GM19468 (cell line): Measurements from ENCODE around the gene ANAPC1.
"Not testable (repeated sequence)": the region's sequence is repeated elsewhere in the genome, so short reads cannot be mapped to it uniquely, and the experiment has no call there.

ENCODE experiments used
- ATAC-seq: cut with Tn5 transposase; IDR thresholded peaks from one replicate; pipeline ENCODE4 v1.9.1; 2021; ENCODE audit warnings: mild to moderate bottlenecking, moderate library complexity, moderate number of reproducible peaks; ENCODE audit not compliant: unreplicated experiment; ENCODE audit errors: extremely low read depth

ANAPC1 gene

DNA sequence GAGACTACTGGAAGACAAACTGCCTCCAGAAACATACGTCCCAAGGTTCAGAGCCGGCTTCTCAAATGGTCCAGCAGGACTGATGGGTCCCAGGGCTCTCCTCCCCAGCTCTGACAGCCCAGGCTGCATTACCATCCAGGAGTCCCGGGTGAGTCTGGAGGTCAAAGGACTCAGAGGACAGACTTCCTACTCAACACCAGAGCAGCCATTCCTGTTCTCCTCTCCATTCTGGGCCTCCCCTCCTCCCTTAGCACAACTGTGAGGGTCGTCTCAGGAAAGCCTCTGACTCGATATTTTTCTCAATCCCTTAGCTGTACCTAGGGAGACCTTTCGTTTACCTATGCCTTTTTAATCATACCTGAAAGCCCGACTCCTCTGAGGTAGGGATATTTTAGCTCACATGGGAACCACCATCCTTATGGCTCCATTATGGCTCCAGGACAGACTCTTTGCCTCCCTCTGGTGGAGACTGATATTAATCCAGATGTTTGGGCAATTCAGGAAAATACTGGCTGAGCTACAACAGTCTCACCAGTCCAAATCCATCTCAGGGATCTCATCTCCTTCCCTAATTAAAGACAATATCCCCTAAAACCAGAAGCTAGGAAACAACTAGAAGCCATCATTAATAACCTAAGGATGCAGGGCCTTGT is 70.9 kb downstream of the ANAPC1 start:
- not testable (repeated sequence) for ATAC-seq

DNA sequence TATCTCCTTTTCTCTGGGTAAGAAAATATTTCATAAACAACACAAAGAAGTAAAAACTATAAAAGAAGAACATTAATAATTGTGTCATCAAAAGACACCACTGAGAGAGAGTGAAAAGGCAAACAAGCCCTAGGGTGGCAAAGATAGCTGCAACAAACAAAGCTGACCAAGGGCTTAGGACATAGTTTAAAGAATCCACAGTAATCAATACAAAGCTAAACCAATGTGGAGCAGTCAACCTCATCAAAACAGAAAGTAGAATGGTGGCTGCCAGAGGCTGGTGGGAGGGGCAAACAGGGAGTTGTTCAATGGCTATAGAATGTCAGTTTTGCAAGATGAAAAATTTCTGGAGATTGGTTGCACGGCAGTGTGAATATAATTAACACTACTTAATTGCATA is 93.4 kb downstream of the ANAPC1 start:
- not testable (repeated sequence) for ATAC-seq

DNA sequence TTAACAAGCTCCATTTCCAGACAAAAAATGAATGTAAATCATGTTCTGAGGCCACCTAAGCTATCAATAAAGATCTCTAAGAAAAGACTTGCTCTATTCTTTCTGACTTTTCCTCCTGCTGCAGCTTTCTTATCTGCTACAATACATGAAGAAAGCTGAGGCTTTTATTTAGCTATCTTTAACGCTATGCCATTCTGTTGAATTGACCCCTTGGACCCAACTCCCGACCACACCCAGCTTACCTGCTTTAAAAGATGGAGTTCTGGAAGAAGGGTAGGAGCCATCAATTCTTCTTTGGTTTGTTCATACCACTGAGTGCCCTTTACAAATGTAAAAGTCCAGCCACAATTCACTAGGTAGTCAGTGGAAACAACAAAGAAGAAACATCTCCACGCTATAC is 99.9 kb downstream of the ANAPC1 start:
- ATAC-seq, result not testable (repeated sequence)

DNA sequence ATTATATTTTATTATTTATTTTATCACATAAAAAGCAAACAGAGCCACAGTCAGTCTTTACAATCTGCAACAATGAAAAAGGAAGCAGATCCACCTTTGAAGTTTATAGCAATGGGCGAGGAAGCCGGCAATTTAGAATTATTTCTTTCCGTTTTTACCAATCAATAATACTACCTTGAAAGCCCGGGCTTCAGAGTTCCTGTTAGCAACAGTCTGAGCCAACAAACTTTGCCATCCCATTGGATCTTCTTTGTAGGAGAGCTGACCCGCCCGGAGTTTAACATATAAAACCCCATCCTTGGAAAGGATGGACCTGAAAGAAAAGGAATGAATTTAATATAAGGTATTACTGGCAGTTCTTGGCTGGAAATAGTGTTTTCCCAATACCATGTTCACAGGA is 101.8 kb downstream of the ANAPC1 start:
- not testable (repeated sequence) for ATAC-seq

DNA sequence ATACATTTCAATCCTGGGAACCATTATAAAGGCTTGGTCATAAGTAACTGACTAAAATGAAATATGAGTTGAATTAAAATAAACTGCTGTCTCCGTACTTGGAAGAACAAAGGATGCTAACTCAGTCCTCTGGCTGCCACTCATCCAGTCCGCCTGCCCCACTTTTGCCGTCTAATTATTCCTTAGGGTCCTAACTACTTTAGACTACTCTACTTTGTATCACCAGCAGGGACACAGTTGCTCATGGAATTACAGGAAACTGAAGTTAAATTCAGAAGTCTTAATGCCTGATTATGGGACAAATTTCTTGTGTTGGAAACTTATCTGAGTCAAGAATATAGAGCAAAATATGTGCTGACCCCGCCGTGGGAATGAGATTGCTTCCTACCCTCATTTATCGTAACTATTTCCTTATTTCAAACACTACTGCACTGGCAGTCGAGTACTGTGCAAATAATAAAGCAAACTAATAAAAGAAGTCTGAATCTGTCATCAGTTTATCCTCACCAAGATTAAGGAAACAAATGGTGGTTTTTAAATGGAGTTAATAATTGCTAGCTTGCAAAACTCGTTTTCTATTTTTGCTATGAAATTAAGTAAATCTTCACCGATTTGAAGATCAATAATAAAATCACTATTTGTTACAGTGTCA is 102.4 kb downstream of the ANAPC1 start:
- not testable (repeated sequence) for ATAC-seq

DNA sequence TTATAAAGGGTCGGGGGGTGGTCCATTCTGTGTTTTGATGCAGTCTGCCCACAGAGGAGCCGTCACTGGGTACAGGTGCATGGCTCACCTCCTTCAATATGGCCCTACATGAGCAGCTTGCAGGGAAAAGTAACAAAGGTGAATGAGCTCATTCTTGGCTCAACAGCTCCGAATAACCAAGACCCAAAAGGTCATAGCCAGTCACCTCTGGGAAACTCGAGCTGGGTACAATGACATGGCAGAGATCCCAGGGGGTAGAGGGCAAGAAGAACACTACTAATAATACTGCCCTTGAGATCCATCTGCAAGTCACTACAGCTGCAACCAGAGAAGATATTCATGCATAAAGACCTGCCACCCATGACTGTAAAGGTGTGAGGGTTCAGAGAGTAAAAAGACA is 106.8 kb downstream of the ANAPC1 start:
- ATAC-seq, result not testable (repeated sequence)

DNA sequence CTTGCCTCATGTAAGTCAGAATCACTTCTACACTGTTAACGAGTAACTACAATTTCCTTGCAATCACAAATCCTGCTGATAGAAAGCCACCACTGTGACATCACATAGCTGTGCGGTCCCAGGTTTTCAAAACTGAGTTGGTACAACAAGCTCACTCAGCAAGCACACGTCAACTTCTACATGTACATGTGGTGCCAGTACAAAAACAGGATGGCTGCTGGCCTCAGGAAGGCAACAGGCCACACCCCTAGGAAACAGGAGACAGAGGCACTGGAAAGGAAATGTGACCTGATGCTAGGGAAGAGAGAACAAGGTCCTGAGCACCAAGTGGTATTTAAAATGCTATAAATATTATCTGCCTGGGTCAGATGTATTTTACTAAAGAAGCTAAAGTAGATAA is 107.7 kb downstream of the ANAPC1 start:
- ATAC-seq, result not testable (repeated sequence)

DNA sequence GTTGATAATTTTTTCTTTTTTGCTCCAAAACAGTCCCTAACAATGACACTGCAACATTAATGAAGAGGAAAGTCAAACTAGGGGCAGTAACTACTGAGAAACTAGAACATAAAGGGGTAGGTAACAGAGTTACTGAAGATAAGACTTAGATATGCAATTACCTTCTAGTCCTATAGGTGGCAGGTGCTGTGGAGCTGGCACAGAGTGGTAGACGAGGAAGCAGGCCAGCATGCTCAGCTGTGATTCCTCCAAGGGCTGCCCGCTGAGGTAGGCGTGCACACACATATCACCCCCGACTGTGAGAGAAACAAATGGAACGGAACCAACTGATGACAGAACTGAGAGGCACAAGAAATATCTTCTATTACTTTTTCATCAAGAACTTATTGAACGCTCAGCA is 111.8 kb downstream of the ANAPC1 start:
- peak; percentile 60 for ATAC-seq

DNA sequence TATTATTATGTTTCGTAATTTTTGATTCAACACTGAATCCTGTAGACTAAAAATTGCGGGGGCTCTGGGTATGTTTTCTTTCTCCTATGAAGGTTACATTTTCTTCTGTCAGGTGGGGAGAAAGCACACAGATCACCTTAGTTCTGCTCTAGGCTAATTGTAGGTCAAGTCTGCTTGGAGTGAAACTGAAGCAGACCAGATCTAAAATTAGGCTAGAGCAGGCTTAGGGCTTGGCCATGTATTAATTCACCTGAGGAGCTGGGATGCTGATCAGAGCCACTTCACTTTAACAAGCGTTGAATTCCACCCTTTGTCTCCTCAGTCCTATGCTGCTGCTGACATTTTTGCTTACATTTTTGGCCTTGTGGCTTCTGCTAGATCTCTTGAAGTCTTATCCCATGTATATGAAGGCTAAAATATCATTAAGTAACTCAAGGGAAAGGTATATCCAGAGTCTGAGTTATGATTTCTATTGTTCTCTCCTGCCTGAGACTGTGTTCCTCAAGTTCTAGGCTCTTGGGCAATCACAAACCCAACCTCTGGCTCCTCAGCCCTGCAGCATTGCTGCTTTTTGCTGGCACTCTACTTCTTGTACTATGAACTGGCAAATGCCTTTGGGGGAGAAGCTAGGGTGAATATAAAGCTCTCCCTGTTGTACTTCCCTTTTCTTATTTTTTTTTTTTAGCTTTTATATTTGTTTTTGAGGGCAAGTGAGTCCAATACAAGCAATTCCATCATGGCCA is 112.9 kb downstream of the ANAPC1 start:
- ATAC-seq, result not testable (repeated sequence)

DNA sequence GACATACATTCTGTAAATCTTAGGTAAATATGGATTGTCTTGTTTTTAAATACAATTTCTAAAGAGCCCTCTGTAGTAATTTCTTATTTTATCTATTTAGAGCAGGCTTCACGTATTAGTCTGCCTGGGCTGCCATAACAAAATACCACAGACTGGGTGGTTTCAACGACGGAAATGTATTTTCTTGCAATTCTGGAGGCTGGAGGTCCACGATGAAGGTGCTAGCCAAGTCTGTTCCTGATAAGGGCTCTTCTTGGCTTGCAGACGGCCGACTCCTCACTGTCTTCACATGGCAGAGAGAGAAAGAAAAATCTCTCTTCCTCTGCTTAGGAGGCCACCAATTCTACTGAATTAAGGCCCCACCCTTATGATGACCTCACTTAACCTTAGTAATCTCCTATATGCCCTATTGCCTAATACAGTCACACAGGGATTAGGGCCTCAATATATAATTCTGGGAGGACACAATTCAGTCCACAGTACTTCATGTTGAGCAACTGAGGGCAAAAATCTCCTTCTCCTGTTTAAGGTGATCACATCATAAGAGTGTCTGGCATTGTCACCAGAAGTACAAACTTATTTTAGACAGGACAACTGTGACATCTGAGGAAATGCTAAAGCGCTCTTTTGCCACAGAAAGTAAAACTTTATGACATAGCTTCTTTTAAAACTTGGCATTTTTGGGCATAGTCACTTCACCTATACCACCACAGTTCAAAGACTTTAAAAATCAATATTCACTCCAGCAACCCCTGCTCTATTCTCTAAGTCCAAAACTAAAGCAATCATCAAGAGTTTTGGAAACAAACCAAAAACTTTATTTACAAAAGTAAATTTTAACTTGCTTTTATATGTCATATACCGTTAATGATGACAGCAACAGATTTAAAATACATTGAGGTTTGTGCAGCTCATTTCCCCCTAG is 115.5 kb downstream of the ANAPC1 start:
- ATAC-seq, result not testable (repeated sequence)

DNA sequence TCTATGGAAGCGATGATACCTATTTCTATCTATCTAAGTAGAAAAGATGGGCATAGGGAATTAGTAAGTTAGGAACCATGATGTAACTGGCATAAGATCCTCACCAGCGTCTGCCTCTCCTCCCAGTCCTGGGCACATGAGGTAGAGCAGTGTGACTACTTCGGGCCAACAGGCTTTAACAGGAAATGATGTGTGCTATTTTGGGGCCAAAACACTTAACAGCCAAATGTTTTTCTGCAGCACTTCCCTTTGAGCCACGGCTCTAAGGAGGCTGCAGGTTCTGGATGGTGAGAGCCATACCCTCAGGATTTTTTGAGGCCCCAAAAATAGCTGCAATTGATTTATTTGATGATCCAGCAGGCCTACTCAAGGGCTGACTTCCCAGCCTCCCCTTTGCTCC is 116.9 kb downstream of the ANAPC1 start:
- ATAC-seq, result not testable (repeated sequence)

DNA sequence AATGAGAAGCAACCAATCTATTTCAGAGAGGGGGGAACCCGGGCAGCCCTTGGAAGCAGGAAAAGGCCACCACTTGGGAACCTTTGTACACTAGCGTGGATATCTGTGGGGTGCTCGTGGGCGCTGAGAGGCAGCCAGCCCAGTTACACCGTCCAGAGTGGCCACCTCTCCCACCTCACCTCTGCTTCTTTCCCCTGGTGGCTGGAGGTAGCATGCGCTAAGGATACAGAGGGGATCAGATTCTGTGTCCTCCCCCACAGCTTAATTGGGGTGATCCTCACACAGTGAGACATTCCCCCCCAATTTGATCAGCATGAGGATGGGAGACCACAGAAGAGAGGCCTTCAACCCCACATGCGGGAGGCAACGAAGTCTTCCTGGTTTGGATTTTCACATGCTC is 117.7 kb downstream of the ANAPC1 start:
- ATAC-seq, result not testable (repeated sequence)

DNA sequence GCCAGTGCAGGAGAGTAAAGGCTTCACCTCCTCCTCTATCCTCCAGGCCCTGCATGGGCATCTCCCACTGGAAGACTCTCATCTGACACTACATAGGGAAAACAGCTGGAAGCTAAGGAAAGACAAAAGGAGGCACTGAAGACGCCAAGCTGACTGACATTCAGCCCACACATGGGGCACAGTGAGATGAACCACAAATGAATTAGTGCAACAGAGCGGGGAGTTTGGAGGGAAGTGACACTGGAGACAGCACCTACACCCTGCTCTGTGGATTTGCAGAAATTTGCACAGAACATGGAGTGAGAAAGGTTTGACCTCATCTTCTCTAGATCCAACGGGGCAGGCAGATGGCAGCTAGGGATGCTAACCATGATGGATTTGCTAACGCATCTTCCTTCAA is 119.8 kb downstream of the ANAPC1 start:
- ATAC-seq, result not testable (repeated sequence)

DNA sequence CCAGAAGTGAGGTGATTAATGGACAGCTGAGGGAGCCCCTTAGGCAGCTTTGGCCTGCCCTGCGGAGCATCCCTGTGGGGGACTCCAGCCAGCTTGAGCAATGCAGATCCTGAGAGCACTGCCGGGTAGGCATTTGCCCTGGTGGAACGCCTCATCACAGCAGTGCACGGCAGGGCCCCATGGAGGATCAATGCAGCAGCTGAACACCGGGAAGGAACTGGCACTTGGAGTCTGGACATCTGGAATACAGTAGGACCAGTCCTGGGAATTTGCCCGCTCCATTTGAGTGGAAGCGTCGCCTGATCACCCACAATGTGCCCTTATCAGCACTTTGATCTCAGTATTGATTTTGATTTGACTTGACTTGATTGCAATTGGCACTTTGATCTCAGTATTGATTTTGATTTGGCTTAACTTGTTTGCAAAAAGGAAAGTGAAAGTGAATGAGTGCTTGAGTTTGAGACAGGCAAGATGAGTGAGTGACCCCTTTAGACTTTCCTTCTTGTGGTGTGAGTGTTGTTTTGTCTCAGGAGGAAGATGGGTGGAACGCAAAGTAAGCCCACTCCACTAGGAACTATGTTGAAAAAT is 123.2 kb downstream of the ANAPC1 start:
- ATAC-seq, result not testable (repeated sequence)

DNA sequence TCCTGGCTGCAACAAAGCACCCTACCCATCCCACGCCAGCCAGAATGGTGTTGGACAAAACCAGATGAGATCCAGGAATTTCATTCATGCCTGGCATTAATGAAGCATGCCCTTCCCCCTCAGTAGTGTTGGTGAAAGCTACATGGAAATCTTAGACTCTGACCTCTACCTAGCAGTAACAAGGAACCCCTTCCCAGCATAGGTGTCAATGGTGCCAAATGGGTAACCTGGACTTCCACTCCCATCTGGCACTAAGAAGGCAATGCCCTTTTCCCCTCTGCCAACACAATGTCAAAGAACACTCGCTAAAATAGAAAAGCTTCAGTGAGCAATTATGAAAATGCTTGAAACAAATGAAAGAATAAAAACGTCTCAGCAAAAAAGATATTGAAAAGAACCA is 131.5 kb downstream of the ANAPC1 start:
- not testable (repeated sequence) for ATAC-seq

DNA sequence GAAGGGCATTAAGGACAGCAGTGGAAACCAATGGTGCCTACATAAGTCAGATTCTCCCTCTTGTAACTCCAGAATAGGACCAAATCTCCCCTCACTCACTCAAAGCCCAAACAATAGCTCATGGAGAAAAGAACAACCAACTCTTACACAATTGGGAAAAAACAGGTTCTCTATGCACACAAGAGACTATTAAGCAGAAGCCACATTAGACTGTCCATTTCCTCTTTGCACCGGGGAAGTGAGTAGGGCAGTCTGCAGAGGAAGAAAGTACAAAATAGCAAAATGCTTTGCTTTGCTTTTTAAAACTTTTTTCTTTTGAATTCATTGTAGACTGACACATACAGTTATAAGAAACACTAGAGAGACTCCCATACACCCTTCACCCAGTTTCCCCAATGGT is 133.4 kb downstream of the ANAPC1 start:
- ATAC-seq, result not testable (repeated sequence)

DNA sequence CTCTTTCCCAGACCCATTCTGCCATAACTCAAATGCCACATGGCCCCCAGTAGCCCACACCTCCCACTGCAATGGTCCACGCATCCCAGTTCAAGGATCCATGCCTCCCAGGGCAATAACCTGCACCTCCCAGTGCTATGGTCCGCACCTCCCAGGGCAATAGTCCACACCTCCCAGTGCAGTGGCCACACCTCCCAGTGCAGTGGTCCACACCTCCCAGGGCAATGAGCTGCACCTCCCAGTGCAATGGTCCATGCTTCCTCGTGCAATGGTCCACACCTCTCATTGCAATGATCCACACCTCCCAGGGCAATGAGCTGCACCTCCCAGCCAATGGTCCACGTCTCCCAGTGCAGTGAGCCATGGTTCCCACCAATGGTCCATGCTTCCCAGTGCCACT is 135.6 kb downstream of the ANAPC1 start:
- not testable (repeated sequence) for ATAC-seq

DNA sequence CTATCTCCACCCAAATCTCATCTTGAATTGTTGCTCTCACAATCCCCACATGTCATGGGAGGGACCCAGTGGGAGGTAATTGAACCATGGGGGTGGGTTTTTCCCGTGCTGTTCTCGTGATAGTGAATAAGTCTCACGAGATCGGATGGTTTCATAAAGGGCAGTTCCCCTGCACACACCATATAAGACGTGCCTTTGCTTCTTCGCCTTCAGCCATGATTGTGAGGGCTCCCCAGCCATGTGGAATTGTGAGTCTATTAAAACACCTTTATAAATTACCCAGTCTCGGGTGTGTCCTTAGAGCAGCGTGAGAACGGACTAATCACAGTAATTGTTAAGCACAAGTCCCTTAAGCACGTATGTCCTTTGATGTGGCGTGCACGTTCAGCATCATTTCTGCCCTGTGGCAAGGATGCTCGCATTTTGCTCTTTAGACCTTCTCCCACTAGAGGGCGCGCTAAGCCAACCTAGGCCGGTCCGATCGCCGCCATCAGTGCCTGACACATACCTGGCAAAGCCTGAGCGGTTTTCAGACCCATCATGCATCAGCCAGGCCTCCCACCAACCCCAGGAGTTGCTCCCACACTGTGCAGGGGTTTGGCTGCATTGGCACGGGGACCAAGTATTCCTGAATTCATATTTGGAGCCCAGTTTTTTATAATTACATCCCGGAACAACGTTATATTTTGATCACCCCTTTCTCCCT is 136.4 kb downstream of the ANAPC1 start:
- not testable (repeated sequence) for ATAC-seq

DNA sequence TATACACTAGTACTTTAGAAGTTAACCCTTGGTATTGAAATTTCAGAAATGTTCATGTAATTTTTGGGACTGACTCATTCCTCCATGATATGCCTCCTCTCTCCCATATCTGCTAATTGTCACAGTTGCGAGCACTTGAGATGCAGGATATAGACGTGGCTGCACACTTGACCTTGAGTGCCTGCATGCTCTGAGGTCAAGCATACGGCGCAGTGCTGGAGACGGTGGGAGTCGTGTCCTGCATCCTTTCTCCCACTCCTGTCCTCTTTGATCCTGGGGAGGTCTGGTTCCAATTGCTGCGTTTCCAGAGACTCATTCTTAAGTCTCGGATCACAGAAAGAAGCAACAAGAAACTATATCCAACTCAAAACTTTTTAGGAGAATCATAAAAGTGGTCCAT is 139.2 kb downstream of the ANAPC1 start:
- not testable (repeated sequence) for ATAC-seq
